BLaER1 (cell line): ENCODE data around the gene PPP1R15B.

Experiments used
- H3K27ac ChIP-seq: shearing (Covaris generic); formaldehyde crosslinking; 2 replicates; pipeline ENCODE4 v1.8.1; 2022
- H3K27me3 ChIP-seq: shearing (Covaris generic); formaldehyde crosslinking; 2 replicates; pipeline ENCODE4 v1.8.1; 2022
- H3K36me3 ChIP-seq: shearing (Covaris generic); formaldehyde crosslinking; 2 replicates; pipeline ENCODE4 v1.8.1; 2022
- H3K4me1 ChIP-seq: shearing (Covaris generic); formaldehyde crosslinking; 2 replicates; pipeline ENCODE4 v1.8.1; 2022
- H3K4me2 ChIP-seq: shearing (Covaris generic); formaldehyde crosslinking; 2 replicates; pipeline ENCODE4 v1.8.1; 2022
- H3K4me3 ChIP-seq: shearing (Covaris generic); formaldehyde crosslinking; 2 replicates; pipeline ENCODE4 v1.8.1; 2022
- H3K9ac ChIP-seq: shearing (Covaris generic); formaldehyde crosslinking; 2 replicates; pipeline ENCODE4 v1.8.1; 2022
- H3K9me3 ChIP-seq: shearing (Covaris generic); formaldehyde crosslinking; 2 replicates; pipeline ENCODE4 v1.8.1; 2022
- H4K20me1 ChIP-seq: shearing (Covaris generic); formaldehyde crosslinking; 2 replicates; pipeline ENCODE4 v1.8.1; 2022
- Cebpa-rat ChIP-seq: shearing (Covaris generic); IDR thresholded peaks from 2 replicates; pipeline ENCODE4 v1.8.1; 2022

The PPP1R15B gene

DNA sequence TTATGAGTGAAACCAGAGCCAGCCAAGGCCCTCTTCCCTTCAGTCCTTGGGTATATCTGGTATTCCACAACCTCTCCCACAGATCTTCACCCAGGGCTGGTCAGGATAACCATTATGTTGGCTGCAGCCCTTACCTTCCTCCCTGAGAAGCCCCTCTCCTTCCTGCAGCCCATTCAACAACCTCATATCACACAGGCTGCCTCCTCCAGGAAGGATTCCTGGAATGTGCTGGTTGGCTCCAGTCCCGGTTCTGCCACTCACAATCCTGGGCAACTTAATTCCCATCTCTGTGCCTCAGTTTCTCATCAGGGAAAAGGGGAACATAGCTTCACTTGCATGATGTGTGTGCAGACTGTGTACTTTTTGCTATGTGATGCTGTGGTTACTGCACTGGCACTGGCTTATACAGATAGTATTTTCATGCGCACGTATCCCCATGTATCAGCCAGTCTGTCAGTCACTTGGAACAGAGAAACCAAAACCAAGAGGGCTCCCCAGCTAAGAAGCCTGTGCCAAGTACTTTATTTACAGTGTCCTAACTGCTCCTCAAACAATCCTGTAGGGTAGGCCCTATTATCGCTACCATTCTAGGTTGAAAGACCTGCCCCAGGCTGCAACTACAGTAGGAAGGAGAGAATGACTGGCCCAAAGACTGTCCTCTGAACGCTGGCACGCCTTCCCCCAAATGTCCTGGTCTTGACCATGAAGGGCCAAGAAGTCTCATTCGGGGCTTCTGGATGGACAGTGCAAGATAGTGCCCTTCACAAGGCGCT, 39.9 kb upstream of the PPP1R15B start:
- Histone ChIP-seq H3K9me3 (no peaks in the 10 kb centered on the region), H3K36me3 (peaks cover 83% of the 10 kb centered on the region), H3K27me3 (no peaks in the 10 kb centered on the region), H3K4me1 (peaks cover 94% of the 10 kb centered on the region), H3K4me3 (no peak overlapping the region), H3K27ac (peak overlapping the region; percentile 74), H4K20me1 (no peaks in the 10 kb centered on the region), H3K4me2 (peak overlapping the region; percentile 84), H3K9ac (peak overlapping the region; percentile 65)
- no peak for TF ChIP-seq Cebpa-rat

DNA sequence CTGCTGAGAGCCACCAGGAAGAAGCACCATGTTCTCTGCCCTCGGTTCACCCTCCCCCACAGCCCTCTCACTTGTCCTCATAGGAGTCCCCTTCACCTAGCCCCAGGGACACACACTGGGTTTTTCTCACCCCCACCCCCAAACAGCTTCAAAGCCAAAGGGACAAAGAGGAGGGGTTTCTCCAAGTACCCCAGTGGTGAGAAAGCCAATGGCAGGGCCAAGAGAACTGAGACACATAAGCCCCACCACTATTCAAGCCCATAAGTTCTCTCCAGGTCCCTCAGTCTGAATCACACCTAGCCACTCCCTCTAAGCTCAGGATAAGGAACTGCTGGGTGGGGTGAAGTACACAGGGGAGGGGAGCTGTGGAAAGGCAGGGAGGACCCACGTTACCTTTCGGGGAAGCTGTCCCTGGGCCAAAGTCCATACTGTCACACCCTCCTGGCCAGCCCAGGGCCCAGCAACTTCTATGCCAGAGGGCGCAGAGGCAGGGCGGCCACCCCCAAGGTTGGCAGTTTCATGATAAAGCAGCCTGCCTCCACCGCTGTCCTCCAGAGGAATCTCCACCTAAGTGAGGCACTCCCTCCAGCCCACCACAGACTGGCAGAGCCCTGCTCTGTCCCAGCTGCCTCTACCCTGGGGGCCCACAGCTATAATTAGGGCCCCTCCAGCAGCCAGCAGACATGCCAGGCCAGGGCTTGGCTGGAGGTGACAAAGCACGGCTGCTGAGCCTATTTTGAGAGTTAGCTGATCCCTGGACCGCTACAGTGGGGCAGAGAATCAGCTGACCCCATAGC, 39.0 kb upstream of the PPP1R15B start:
- Histone ChIP-seq H3K36me3 (peaks cover 81% of the 10 kb centered on the region), H3K9ac (peak overlapping the region; percentile 65), H3K4me1 (peaks cover 94% of the 10 kb centered on the region), H4K20me1 (no peaks in the 10 kb centered on the region), H3K9me3 (no peaks in the 10 kb centered on the region), H3K27ac (peak overlapping the region; percentile 74), H3K4me2 (peak overlapping the region; percentile 84), H3K4me3 (no peak overlapping the region), H3K27me3 (no peaks in the 10 kb centered on the region)
- TF ChIP-seq Cebpa-rat: no peak

DNA sequence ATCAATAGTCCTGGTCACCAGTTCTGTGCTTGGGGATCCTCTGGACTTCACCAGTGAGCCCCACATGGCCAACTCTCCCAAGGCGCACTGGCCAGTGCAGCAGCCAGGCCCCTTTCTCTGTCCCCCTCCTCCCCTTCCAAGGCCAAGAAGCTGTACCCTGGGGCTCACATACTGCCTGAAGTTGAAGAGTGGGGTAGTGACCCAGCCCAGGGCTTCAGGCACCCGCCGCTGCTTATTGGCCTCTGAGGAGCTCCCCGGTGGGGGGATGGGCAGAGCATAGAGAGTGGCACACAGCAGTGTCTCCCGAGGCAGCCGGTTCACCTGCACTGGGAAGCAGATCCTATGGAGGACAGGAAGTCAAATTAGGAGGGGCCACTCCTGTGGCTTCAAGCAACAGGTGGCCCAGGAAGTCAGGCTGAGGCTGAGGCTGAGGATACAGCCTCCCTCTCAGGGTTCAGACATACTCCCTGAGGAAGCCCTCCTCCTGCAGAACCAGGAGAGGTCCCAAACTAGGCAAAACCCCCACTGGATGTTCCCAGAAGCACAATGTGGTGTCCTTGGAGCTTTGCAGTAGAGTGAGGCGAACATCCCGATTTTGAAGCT, 38.2 kb upstream of the PPP1R15B start:
- Histone ChIP-seq H3K9me3 (no peaks in the 10 kb centered on the region), H3K9ac (no peak overlapping the region), H3K27me3 (no peaks in the 10 kb centered on the region), H3K36me3 (peaks cover 83% of the 10 kb centered on the region), H3K27ac (peak overlapping the region; percentile 74), H3K4me1 (peaks cover 92% of the 10 kb centered on the region), H3K4me2 (peak overlapping the region; percentile 84), H4K20me1 (no peaks in the 10 kb centered on the region), H3K4me3 (no peak overlapping the region)
- no peak for TF ChIP-seq Cebpa-rat

DNA sequence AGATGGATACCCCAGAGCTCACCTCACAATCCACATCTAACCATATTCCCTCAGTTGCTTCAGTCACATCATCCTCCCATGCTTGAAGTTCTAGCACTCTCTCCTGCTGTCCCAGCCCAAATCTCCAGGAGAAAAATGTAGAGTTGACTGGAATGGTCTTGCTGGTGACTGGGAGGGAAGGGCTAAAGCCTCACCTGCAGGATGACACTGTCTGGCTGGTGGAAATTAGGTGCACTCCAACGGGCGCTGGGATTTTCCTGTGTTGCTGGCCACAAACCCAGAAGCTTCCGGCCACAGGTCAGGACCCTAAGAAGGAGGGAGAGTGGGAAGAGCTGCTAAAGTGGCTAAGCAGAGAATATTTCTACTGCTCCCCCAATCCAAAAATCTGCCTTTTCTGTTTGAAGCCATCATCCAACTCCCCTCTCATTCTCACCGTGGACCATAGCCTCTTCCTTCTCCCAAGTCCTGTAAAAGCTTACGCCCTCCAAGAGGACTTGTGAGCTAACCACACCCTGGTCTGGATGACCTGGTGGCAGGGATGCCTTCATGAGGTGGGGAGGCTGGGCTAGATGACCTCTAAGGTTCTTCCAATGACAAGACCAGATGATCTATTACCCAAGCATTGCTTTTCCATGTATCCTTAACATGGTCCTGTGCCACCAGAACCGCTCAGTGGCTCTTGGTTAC, 37.5 kb upstream of the PPP1R15B start:
- Histone ChIP-seq H3K4me3 (no peak overlapping the region), H3K27me3 (no peaks in the 10 kb centered on the region), H3K27ac (peak overlapping the region; percentile 74), H3K4me2 (peak overlapping the region; percentile 84), H3K4me1 (peaks cover 86% of the 10 kb centered on the region), H3K9me3 (no peaks in the 10 kb centered on the region), H3K9ac (no peak overlapping the region), H4K20me1 (no peaks in the 10 kb centered on the region), H3K36me3 (peaks cover 83% of the 10 kb centered on the region)
- no peak for TF ChIP-seq Cebpa-rat

DNA sequence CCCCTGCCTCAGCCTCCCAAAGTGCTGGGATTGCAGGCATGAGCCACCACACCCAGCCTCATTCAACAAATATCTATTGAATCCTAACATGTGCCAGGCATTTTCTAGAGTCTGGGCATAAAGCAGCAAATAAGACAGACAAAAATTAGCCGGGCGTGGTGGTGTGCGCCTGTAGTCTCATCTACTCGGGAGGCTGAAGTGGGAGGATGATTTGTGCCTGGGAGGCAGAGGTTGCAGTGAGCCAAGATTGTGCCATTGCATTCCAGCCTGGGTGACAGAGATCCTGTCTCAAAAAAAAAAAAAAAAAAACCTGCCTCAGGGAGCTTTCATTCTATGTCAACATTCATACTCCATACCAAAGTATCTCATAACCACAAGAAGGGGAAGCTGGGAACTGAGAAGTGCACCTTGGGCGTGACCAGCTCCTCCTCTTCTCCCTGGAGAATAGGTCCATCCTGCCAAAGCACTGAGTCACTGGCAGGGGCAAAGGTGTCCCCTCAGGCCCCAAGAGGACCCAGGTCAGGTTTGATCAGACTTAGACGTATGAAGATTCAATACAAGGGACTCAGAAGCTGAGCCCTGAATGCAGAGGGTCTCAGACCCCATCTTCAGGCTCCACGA, 36.8 kb upstream of the PPP1R15B start:
- H3K27ac ChIP-seq: peak overlapping the region; percentile 29; the same call in 1 of the 2 replicates
- TF ChIP-seq Cebpa-rat: no peak
- no peak overlapping the region for H3K4me3 ChIP-seq
- H3K4me2 ChIP-seq: peak overlapping the region; percentile 84
- no peak overlapping the region for H3K9ac ChIP-seq
- H3K9me3 ChIP-seq: no peaks in the 10 kb centered on the region
- peaks cover 85% of the 10 kb centered on the region for H3K36me3 ChIP-seq
- H3K4me1 ChIP-seq: peaks cover 79% of the 10 kb centered on the region
- no peaks in the 10 kb centered on the region for H4K20me1 ChIP-seq
- H3K27me3 ChIP-seq: no peaks in the 10 kb centered on the region

DNA sequence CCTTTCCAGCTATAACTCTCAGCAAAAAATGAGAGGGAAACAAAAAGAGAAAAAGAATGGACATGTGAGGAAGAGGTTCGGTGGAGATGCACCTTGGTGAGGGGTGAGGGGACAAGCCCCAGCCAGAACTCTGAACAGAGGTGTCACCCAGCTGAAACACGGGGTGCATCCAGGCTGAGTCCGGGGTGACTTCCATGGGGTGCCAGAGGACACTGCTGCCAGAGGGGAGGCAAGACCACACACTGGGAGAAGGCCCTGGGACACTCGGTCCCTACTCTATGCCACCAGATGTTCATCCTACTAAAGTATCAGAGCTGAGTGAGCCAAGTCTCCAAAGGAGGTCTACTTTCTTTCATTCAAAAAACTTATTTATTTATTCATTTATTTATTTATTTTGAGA, 36.1 kb upstream of the PPP1R15B start:
- TF ChIP-seq Cebpa-rat: no peak
- Histone ChIP-seq H3K4me1 (peaks cover 72% of the 10 kb centered on the region), H3K36me3 (peaks cover 88% of the 10 kb centered on the region), H3K9ac (no peak overlapping the region), H3K4me3 (no peak overlapping the region), H3K4me2 (no peak overlapping the region; the same call in 1 of the 2 replicates), H3K27me3 (no peaks in the 10 kb centered on the region), H4K20me1 (no peaks in the 10 kb centered on the region), H3K27ac (no peak overlapping the region), H3K9me3 (no peaks in the 10 kb centered on the region)

DNA sequence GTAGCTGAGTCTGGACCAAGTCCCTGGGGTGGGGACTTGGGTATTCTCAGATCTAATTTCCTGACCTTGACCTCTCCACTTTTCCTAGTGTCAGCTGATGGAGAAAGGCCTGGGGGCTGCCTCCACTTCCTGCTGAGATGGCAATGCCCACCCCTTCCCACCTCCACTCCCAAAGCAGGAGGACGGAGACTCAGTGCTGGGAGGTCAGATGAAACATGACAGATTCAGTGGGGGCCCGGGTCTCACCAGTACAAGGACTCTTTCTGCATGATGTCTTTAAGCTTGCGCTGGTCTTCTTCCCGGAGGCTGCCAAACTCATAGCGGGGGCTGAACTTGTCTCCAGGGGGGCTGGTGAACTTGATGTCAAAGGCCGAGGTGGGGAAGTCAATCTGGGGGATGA, 35.6 kb upstream of the PPP1R15B start:
- H3K4me2 ChIP-seq: peak overlapping the region; percentile 43
- peaks cover 66% of the 10 kb centered on the region for H3K4me1 ChIP-seq
- TF ChIP-seq Cebpa-rat: no peak
- H3K36me3 ChIP-seq: peaks cover 88% of the 10 kb centered on the region
- no peaks in the 10 kb centered on the region for H3K27me3 ChIP-seq
- 0 out of 2 replicates have a peak overlapping the region, but pooled peaks have one; percentile 3 for H3K27ac ChIP-seq
- H3K9ac ChIP-seq: no peak overlapping the region
- H3K4me3 ChIP-seq: no peak overlapping the region
- H4K20me1 ChIP-seq: no peaks in the 10 kb centered on the region
- no peaks in the 10 kb centered on the region for H3K9me3 ChIP-seq

DNA sequence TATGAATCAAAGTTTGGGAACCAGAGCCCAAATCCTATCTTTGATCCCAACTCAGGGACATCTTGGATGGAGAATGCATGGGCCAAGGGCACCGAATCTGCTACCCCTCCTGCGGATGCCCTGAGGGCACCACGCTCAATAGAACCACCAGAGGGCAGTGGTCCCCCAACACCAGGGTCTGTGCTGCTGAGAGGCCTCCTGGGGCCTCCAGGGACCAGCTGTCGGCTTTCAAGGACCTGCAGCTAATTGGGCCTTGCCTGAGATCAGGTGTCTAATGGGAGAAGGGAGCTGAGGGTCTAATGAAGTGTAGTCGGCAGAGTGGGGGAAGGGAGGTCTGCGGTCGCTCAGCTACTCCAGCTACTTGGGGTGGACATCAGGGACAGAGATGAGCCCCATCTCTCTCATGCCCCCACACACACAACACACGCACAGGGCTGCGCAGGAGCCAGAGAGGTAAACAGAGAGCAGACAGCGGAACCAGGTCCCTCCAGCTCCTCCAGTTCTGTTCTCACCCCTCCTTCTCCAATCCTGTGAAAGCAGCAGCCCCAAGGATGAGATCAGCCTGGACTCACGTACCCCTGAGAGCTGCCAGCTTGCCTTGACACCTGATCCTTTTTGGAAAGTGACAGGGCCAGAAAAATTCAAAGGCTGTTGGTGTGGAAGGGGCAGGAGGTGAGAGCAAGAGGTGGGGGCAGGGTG, 34.9 kb upstream of the PPP1R15B start:
- Histone ChIP-seq H3K4me3 (no peak overlapping the region), H3K9me3 (no peaks in the 10 kb centered on the region), H3K9ac (no peak overlapping the region), H3K27me3 (no peaks in the 10 kb centered on the region), H3K27ac (no peak overlapping the region), H4K20me1 (no peaks in the 10 kb centered on the region), H3K4me2 (peak overlapping the region; percentile 43), H3K4me1 (peaks cover 60% of the 10 kb centered on the region), H3K36me3 (peaks cover 88% of the 10 kb centered on the region)
- TF ChIP-seq Cebpa-rat: no peak
